HG03432 (cell line): Measurements from ENCODE around the gene ADD2.

ENCODE experiments used
- ATAC-seq: cut with Tn5 transposase; IDR thresholded peaks from one replicate; pipeline ENCODE4 v1.9.1; 2021; ENCODE audit warnings: mild to moderate bottlenecking, moderate library complexity; ENCODE audit not compliant: unreplicated experiment

Gene ADD2

GRCh38 chr2:70707706-70708105, 60.3 kb downstream of the ADD2 start:
- ATAC-seq, result no peak

DNA sequence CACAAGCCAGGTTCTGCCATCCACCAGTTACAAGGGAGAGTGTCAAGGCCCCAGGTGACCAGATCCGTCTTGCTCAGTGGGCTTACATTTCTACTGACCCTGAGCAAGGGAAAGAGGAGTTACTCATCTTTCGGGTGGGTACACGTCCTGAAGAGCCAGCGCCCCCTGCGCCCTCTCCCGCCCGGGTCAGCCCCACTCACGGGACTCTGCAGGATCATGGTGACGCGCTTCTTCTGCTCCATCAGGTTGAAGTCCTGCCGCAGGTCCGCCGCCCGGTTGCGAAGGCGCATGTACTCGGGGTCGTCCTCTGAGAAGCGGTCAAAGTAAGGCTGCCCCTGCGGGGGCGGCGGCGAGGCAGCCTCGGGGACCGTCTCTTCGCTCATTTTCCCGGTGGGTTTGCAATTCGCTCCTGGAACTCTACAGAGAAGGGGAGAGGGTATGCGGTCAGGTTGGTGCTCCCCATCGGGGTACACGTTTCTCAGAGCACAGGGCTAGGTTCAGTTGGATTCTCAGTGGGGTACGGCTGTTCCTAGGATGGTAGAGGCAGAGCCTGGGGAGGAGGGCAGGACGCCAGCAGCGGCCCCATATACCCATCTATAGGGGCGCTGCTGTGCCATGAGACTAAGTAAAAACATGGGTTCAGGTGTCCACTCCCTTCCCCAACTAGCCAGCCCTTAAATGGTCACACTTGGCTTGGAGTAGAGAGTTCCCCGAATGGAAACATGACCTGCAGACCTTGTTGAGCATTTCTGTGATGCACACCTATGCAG, 61.8 kb downstream of the ADD2 start:
- ATAC-seq, result no peak

GRCh38 chr2:70705160-70705850, 62.7 kb downstream of the ADD2 start:
- ATAC-seq, result no peak

DNA sequence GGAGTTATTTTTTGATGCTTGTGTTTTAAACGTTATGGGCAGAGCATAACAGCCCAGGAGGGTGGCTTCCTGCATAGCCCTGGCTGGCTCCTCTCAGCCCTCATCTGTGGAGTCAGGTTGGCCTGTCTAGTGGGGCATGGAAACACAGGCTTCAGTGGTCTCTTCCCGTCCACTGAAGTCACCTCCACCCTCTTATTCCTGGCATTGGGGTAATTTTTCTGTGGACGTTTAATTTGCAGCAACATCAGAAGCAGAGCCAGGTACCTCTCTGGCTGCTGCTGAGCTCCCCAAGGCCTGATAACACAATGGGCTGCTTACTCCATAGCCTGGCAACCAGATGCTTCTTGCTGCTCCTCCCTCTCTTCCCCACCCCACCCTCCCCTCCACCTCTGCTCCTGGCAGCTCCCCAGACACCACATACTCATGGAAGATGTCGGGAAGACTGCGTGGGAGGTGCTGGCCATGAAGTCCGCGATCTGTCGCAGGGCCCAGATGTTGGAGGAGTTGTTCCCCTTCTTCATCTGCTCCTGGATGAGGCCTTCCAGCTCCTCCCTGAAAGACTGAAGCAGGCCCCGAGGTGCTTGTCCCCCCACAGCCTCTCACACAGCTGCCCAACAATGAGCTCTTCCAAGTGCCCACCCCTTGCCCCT, 64.0 kb downstream of the ADD2 start:
- ATAC-seq, result no peak

DNA sequence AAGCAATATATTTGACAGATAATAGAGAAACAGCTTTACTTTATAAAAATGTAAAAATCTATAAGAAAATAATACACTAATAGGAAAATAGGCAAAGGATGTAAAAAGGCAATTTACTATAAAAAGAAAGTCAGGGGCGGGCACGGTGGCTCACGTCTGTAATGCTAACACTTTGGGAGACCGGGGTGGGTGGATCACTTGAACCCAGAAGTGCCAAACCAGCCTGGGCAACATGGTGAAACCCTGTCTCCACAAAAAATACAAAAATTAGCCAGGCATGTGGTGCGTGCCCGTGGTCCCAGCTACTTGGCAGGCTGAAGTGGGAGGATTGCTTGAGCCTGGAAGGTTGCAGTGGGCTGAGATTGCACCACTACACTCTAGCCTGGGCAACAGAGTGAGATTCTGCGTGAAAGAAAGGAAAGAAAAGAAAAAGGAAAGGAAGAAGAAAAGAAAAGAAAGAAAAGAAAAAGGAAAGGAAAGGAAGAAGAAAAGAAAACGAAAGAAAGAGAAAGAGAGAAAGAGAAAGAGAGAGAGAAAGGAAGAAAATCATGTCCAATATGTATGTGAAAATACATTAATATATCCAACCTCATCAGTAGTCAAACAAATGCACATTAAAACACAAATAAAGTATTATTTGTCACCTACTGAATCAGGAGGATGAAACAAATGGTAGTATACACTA, 65.1 kb downstream of the ADD2 start:
- ATAC-seq, result no peak

DNA sequence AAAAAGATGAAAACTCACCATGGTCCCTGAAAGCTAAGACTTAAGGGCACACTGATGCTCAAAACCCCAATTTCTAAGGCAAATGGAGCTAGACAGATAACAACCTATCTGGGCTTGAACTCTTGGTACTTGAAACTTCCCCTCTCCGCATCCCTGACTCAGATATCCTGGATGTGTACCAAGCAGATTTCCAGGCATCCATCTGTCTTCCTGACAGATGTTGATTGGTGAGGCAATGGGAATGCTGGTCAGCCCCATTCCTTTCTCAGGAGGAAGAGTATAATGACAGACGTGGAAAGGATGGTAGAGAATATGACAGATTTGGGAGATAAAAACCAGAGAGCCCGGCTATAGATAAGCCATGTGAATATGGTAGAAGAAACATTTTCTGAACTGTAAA, 69.2 kb downstream of the ADD2 start:
- ATAC-seq, result no peak

DNA sequence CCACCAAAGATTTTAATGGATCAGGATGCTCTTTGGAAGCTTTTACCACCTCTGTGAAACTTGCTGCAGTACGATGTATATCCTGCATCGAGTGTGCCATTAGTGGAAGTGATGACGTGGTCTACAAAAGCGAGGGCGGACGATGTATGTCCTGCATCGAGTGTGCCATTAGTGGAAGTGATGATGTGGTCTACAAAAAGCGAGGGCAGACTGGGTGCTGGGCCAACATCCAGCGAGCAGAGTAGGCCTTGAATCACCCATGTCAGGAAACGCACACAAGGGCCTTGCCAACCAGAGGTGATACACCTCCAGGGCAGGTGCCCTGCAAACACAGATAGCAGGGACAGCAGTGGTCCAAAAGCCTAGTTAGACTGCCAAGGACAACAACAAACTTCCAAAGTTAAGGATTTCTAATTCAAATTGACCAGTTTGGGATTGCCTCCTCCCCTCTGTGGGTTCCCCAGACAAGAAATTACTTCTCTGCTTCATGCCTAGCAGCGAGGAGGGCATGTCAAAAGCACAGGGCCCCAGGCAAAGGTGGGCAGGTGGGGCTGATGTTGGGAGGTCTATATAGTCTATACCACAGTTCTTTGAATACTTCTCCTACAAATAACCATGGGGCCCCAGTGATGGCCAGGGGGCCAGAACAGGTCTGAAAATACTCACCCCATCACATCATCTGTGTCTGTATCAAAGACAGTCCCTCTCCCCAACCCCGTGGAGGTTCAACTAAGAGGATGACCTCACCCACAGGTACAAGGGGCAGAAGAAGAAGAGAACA, 70.2 kb downstream of the ADD2 start:
- no peak for ATAC-seq

DNA sequence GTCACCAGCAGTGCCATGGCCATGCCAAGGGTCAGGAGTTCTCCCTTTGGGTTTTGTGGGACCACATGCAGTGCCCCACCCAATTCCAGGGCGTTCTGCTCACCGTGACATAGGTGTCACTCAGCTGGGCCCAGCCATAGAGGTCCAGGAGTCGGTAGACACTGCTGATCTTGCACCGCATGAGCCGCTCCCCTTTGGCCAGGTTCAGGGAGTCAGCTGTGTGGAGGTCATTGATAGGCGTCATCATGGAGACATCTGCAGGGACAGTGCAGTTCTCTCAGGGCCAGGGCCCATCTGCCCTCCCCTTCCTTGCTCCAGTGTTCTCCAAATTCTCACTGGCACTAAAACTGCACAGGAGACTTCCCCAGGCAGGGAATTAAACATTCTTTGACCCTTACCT, 71.9 kb downstream of the ADD2 start:
- ATAC-seq, result no peak

DNA sequence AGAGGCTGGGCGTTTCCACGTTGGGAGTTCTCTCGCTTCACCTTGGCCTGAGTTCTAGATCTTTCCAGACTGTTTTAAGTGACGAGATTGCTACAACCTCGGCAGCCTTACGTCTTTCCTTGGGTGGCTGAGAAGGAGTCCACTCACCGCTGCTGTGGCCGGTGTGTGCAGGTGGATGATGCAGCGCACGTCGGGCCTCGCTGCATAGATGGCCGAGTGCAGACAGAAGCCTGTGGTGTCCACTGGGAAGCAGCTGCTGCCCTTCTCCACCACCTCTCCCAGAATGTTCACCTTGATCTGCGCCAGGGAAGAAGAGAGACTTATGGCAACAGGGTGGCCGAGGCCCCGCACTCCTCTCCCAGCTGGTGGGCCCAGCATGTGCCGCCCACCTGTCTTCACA, 75.7 kb downstream of the ADD2 start:
- no peak for ATAC-seq

DNA sequence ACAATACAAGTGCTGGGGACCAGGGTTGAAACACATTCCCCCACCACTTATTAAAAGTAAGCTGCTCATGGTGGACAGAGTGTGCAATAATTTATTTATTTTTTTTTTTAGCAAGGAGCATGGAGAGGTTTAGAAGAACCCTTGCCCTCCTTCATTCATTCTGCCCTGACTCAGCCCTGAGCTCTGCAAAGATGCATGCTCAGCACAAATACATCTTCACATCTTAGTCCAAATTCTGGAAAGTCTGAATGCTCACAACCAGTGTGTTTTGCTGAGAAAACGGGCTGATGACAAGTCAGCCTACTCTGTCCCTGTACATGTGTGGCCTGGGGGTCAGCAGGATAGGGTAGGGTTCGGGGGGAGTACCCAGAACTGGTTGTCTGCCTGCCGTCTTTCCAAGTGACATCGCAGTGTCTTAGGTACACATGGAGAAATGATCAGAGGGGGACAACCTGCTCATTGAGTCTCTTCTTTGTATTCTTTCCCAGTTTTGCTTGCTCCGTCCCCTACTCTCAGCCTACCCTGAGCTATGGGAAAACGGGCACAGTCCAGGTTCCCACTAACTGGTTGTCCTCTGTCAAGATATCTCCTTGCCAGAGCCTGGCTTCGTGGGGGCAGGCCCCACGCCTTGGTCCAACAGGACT, 76.4 kb downstream of the ADD2 start:
- no peak for ATAC-seq

GRCh38 chr2:70690846-70691245, 77.2 kb downstream of the ADD2 start:
- ATAC-seq, result no peak

- no peak for ATAC-seq
These were observed 79.6 kb downstream of the ADD2 start for GRCh38 chr2:70688427-70688826.

GRCh38 chr2:70687461-70687795, 80.6 kb downstream of the ADD2 start:
- no peak for ATAC-seq

- no peak for ATAC-seq
These were observed 81.2 kb downstream of the ADD2 start for GRCh38 chr2:70686577-70687460.

DNA sequence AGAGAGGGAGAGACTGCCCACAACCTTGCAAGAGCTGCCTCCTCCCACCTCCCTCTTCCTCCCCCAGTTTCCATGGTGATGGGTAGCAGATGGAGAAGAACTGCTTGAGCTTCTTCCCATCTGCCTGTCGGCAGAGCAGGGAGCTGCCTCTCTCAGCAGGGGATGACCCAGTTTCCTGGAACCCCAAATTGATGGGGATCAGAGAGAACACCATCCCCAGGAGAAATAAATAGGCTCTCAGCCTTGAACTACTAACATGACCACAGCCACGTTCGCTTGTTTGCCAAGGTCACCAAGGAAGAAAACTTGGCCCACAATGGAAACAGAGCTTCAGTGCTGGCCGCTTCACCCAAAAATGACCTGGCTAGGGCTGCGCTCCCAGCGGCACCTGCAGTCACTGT, 82.2 kb downstream of the ADD2 start:
- ATAC-seq, result no peak

DNA sequence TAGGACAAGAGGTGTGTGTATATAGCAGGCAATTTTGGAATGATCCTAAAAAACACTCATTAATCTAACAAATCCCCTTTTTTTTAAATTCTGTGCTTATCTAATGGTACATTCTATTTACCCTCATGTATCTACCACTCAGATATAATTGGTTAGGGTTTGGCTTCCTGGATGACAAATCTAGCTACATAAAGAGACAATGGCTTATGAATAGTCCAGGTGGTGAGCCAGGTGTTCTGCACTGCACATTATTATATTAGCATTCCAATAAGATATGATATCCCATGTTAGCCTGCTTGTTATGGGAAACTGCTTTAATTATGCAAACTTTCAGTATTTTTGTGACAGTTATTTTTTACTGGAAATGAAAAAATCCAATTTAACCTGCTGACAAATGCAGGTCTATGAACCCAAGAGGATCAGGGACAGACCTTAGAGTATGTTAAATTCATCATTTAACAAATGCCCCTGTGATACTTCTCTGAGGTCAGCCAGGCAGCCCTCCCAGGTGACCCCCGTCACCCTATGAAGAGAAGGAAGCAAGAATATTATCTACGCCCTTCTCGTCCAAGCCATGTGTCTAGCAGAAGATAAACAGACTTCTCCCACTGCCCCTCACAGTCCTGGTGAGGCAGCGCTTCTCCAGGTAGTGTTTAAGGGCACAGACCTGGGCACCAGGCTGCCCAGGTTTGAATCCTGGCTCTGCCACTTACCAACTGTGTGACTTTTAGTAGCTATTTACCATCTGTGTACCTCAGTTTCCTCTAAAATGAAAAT, 83.0 kb downstream of the ADD2 start:
- no peak for ATAC-seq

DNA sequence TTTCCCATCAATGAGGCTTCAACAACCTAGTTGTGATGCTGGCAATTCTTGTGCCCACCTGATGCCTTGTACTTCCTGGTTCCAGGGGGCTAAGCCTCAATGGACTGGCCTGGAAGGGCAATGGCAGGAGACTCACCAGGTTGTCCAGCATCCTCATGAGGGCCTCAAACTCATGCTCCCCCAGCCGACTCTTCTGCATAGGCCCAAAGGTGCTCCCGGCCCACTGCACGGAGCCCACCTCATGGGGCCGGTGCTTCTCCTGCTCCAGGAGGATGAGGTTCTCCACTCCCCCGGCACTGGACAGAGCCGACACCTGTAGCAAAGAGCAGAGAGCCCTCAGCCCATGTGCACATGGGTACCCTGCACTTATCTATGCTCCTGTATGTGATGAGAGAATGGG, 84.5 kb downstream of the ADD2 start:
- no peak for ATAC-seq

DNA sequence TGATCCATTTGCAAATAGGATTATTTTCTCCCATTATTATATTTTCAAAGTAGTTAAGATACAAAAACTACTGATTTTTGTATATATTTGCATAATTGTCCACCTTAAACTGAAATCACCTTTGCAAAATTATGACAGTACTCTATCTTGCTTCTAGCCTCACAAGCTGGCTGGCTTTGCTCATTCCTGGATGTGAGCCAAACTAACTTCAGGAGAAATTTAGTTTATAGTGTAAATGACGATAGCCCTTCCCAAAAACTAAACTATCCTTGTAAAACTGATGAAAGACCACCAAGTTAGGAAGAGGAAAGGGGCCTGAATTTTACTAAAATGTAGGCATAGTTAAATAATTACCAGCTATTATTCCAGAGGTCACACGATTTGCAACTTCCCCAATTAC, 87.3 kb downstream of the ADD2 start:
- ATAC-seq, result no peak

DNA sequence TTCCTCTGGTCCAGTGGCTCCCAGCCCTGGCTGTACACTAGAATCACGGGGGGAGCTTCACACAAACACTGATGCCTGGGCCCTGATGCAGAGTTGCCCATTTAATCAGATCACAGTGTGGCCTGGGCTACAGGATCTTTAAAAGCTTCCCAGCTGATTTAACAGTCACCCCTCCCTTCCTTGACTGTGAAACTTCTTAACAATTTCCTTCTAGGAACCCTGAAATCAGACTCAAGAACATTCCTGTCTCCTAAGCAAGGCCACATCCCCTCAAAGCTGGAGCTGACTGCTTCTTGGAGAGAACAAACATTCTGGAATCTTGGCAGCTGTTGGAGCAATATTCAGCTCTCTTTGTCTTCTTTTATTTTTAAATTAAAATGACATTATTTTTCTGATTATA, 88.7 kb downstream of the ADD2 start:
- no peak for ATAC-seq
